Endometrial microvascular endothelial cells (primary cell): ENCODE measurements around the gene ZDHHC14. TPM values are rescaled to one million over a fixed set of nuclear protein-coding genes. Genes with fewer than 3 reads are reported as not detected.

Experiments
- in situ Hi-C: cut with HindIII; loops from 2 replicates; pipeline ENCODE4 v1.10.0; 2017; ENCODE audit warnings: low sequenced_read_pairs, low pct_unique_long_range_greater_than_20kb; ENCODE audit errors: inconsistent ontology term
- total RNA-seq: library from RNA; depleted of rRNA; stranded (reverse); fragments of >200 nt; gene quantifications from one replicate; pipeline ENCODE4 v1.2.3, GENCODE V29; 2015; ENCODE audit errors: inconsistent ontology term

Gene ZDHHC14
- total RNA-seq, 1 donor from 2014 or later: 16.4 TPM

GRCh38 chr6:157595768-157596167, 214.8 kb downstream of the ZDHHC14 start:
- in situ Hi-C loops: no loop called here

- in situ Hi-C loops: no loop called here
These were observed 215.5 kb downstream of the ZDHHC14 start for GRCh38 chr6:157596461-157596860.

- in situ Hi-C loops: no loop called here
These were observed 215.9 kb downstream of the ZDHHC14 start for GRCh38 chr6:157596886-157597285.

GRCh38 chr6:157597461-157598312, 216.7 kb downstream of the ZDHHC14 start:
- in situ Hi-C loops: no loop called here

- in situ Hi-C loops: no loop called here
These were observed 218.2 kb downstream of the ZDHHC14 start for GRCh38 chr6:157599191-157599590.

- in situ Hi-C loops: no loop called here
These were observed 219.8 kb downstream of the ZDHHC14 start for GRCh38 chr6:157600807-157601206.

- in situ Hi-C loops: no loop called here
These were observed 221.7 kb downstream of the ZDHHC14 start for GRCh38 chr6:157602521-157603295.

GRCh38 chr6:157603314-157603940, 222.4 kb downstream of the ZDHHC14 start:
- in situ Hi-C loops: no loop called here

GRCh38 chr6:157603971-157604370, 223.0 kb downstream of the ZDHHC14 start:
- in situ Hi-C loops: no loop called here

- in situ Hi-C loops: no loop called here
These were observed 223.8 kb downstream of the ZDHHC14 start for GRCh38 chr6:157604816-157605215.

- in situ Hi-C loops: no loop called here
These were observed 224.5 kb downstream of the ZDHHC14 start for GRCh38 chr6:157605484-157605883.

GRCh38 chr6:157606516-157606915, 225.5 kb downstream of the ZDHHC14 start:
- in situ Hi-C loops: no loop called here

- in situ Hi-C loops: no loop called here
These were observed 226.5 kb downstream of the ZDHHC14 start for GRCh38 chr6:157607317-157608109.

- in situ Hi-C loops: no loop called here
These were observed 227.5 kb downstream of the ZDHHC14 start for GRCh38 chr6:157608221-157609075.

- in situ Hi-C loops: no loop called here
These were observed 228.1 kb downstream of the ZDHHC14 start for GRCh38 chr6:157609117-157609516.

GRCh38 chr6:157609556-157609955, 228.6 kb downstream of the ZDHHC14 start:
- in situ Hi-C loops: no loop called here

GRCh38 chr6:157610451-157610999, 229.5 kb downstream of the ZDHHC14 start:
- in situ Hi-C loops: no loop called here

GRCh38 chr6:157611406-157611805, 230.4 kb downstream of the ZDHHC14 start:
- in situ Hi-C loops: no loop called here
